Kasumi-1 (cell line): Measurements from ENCODE around the gene CDKL1.
A peak's percentile ranks its signal among the peaks of the same experiment; 100 is the strongest.
"Not testable (repeated sequence)": the region's sequence is repeated elsewhere in the genome, so short reads cannot be mapped to it uniquely, and the experiment has no call there.

Source experiments
- DNase-seq, 2 experiments: peaks; one replicate each; lab custom pipeline; 2025; lab: John Stamatoyannopoulos, UW

Gene CDKL1

GRCh38 chr14:50335389-50335788 is 61.3 kb downstream of the CDKL1 start:
- peak in 1 of 2 experiments; percentile 24 for DNase-seq

DNA sequence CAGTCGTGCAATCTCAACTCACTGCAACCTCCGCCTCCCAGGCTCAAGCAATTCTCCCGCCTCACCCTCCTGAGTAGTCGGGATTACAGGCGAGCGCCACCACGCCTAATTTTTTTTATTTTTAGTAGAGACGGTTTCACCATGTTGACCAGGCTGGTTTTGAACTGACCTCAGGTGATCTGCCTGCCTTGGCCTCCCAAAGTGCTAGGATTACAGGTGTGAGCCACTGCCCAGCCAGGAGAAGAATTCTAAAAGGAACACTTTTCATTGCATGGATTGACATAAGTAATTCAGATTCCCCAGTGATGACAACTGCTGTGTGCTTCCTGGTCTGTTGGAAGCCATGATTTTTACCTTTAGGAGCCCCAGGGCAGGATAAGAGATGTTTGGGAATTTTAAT is 62.5 kb downstream of the CDKL1 start:
- DNase-seq, result no peak

- no peak for DNase-seq
Measured at GRCh38 chr14:50333014-50333509, 63.6 kb downstream of the CDKL1 start.

DNA sequence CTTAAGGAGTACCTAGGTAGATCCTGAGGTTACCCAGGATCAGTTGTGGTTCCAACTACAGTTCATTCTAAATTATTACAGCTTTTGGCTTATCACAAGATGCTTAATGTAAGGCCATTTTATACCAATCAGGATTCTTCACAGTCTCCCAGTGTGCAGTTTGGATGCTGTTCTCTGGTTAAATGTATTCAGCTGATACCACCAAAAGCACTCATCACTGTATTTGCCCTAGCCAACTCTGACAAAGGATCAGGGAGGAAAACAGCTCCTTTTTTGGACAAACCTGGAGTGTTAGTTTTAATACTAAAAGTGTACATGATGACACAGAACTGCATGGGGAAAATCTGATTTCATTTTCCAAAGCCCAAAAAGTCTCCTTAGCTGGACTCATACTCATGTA is 65.1 kb downstream of the CDKL1 start:
- DNase-seq, result no peak

- peak; percentile 96 to 97 for DNase-seq
Measured at GRCh38 chr14:50321009-50321660, 75.5 kb downstream of the CDKL1 start.

DNA sequence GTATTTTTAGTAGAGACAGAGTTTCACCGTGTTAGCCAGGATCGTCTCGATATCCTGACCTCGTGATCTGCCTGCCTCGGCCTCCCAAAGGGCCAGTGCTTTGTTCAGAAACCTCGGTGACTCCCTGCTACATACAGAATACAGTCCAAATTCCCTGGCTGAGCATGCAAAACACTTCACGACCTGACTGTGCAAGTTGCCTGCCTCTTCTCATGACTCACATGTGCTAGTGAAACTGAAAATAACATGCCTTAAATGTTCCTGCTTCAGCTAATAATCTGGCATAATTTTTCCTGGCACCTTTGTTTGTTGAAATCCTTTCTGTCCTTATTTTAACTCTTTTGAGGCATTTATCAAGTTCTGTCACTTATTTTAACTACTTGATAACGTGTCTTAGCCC is 76.4 kb downstream of the CDKL1 start:
- no peak for DNase-seq

- DNase-seq, result no peak
Measured at GRCh38 chr14:50319721-50320120, 77.0 kb downstream of the CDKL1 start.

- DNase-seq, result no peak
Measured at GRCh38 chr14:50319293-50319692, 77.4 kb downstream of the CDKL1 start.

- DNase-seq, result peak; percentile 51 to 72
Measured at GRCh38 chr14:50318031-50318626, 78.6 kb downstream of the CDKL1 start.

DNA sequence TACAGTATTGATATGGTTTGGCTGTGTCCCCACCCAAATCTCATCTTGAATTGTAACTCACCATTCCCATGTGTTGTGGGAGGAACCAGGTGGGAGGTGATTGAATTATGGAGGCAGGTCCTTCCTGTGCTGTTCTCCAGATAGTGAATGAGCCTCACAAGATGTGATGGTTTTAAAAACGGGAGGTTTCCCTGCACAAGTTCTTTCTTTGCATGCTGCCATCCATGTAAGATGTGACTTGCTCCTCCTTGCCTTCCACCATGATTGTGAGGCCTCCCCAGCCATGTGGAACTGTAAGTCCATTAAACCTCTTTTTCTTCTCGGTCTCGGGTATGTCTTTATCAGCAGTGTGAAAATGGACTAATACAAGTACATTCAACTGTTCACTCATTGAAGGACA is 82.6 kb downstream of the CDKL1 start:
- DNase-seq, result not testable (repeated sequence)

- DNase-seq, result peak; percentile 61 to 75
Measured at GRCh38 chr14:50312734-50313054, 84.0 kb downstream of the CDKL1 start.

DNA sequence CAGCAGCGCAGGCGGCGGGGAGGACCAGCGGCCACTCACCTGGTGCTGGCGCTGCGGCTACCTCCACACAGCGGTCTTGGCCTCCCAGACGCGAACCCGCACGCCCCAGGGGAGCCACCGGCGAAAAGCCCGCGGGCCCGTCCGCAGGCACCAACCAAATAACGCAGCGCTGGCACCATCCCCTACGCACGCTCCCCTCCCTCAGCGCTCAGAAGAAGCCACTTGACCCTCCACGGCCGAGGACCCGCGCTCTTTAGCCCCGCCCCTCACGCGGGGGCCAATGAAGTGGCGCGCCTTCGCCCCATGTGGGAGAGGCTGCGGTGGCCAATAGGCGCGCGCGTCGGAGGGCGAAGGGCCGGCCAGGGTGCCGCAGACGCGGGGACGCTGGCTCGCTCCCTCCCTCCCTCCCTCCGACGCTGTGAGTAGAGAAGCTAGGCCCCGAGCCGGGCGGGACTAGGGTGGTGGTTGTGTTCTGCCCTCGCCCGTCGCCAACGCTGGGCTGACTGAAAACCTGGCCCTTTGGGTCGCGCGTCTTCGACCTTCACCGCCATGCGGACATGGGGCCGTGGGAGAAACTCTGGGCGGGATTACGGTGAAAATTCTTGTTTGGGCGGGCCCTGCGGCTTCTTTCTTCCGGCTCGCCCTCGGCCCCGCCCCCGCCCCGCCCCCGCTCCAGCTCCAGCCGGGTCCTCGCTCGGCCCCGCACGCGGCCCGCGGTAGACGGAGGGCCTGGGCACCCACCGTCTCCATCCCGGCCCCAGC is 84.5 kb downstream of the CDKL1 start, which contains the start of the genes DMAC2L and L2HGDH:
Gene DMAC2L, plus strand, starts transcription at position 353 of the 762 bp plus-strand sequence. CDS start 9,164 bp downstream, outside the sequence.
Gene L2HGDH, minus strand, starts transcription at position 258 of the 762 bp plus-strand sequence. Its CDS starts 79 bp downstream, at position 179.
- DNase-seq, result peak; percentile 90 to 92

DNA sequence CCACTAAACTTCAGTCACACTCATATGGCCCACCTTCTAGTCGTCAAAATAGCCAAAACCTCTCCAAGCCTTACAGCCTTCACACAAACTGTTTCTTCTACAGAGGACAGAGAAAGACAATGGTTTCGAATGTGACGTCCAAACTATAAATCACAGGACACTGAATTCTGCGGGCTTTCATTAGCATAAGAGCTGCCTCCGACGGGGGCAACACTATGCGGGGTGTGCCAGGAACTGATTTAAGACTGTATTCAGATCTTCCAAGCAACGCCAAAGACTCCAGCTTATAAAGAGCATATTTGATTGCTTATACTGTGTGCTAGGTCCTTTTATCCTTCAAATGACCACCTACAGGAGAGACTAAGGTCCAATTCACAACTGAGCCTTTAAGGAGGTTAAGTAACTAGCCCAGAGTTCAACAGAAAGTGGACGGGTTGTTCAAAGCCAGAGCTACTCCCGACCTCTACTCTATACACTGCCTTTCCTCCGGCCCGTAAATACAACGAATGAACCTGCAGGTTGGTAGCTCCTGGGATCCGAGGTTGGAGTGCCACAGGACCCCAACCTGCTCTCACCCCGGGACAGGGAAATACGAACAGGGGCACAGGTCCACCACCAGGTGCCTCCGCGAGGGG is 85.2 kb downstream of the CDKL1 start:
- peak; percentile 56 to 58 for DNase-seq

DNA sequence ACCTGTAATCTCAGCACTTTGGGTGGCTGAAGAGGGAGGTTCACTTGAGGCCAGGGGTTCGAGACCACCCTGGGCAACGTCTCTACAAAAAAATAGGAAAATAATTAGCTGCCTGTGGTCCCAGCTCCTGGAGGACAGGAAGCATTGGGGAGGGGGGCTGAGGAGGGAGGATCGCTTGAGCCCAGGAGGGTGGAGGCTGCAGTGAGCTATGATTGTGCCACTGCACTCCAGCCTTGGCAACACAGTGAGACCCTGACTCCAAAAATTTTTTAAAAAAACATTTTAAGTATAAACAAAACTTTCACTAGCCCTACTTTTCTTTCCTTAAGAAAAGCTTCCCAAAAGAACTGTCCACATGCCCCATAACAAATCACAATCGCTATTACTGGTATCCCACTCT is 86.2 kb downstream of the CDKL1 start:
- no peak for DNase-seq

DNA sequence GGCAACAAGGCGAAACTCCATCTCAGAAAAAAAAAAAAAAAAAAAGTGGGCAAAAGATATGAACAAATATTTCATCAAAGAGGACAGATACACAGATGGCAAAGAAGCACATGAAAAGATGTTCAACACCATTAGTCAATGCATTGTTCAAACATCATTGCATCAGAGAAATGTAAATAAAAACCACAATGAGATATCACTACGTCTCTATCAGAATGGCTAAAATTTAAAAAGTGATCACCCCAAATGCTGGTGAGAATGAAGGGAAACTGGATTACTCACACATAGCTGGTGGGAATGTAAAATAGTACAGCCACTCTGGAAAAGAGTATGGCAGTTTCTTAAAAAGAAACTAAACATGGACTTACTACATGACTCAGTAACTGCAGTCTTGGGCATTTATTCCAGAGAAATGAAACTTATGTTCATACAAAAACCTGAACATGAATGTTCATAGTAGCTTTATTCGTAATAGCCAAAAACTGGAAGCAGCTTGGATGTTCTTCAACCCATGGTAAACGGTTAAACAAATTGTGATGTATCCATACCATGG is 88.2 kb downstream of the CDKL1 start:
- DNase-seq, result no peak

DNA sequence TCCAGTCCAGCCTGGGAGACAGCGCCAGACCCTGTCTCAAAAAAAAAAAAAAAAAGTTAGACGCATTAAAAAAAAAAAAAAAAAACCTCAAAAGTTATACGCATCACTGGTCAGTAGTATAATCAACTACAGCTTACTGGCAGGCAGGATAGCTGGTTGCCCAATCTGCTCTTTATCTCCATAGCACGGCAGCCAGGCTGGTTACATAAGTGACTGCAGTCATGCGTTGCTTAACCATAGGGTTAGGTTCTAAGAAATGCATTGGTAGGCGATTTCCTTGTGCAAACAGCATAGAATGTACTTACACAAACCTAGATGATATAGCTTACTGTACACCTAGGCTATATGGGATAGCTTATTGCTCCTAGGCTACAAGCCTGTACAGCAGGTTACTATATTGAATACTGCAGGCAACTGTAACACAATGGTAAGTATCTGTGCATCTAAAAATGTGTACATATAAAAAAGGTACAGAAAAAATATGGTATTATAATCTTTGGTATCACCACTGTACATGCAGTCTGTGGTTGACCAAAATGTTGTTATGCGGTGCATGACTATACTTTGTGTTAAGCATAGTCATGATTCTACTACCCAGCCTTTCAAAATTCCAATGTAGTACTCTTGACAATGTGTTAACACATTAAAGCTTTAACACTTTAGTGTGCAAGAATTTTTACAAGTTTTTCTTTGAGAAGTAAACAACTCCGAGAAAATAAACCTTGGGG is 92.8 kb downstream of the CDKL1 start:
- DNase-seq, result peak; percentile 17 to 35

- no peak for DNase-seq
Measured at GRCh38 chr14:50301914-50302313, 94.8 kb downstream of the CDKL1 start.

DNA sequence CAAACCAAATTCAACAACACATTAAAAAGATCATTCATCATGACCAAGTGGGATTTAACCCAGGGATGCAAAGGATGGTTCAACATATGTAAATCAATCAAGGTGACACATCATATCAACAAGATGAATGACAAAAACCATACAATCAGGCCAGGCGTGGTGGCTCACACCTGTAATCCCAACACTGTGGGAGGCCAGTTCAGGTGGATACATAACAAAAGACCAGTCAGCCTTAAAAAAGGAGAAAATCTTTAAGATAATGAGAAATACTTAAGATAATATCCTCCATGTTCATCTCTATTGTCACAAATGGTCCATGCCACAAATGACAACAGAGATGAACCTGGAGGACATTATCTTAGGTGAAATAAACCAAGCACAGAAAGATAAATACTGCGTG is 97.1 kb downstream of the CDKL1 start:
- DNase-seq, result no peak

- no peak for DNase-seq
Measured at GRCh38 chr14:50290306-50290705, 106.4 kb downstream of the CDKL1 start.

DNA sequence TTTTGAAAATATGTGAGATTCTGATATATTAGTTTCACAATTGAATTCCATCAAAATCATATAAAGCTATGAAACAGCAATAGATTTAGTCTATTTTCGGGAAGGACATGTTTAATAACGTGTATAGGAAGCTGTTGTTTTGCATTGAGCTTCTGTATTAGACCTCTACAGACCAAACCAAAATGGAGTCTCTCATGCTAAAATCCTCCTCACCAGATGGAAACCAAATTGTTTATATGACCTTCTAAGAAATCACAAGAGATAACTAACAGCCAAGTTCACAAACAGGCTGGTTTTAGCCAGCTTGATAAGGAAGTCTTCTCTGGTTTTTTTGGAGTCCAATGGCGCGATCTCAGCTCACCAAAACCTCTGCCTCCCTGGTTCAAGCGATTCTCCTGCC is 108.5 kb downstream of the CDKL1 start:
- no peak for DNase-seq

DNA sequence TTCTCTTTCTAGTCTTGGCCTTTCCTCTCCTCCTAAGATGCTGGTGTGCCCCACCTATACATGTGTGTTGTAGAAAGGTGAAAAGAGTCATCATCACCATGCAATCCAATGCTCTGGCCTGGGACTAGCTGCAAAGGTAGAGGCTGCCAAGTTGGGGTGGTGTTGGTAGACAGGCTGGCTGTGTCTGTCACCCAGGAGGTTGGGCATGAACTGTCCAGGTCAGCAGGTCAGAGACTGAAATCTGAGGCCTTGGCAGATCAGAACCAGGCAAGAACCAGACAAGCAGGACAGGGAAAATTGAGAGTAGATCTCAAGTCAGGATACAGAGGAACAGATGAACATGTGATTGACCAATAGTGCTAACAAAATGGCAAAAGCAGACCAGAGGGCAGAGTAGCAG is 110.8 kb downstream of the CDKL1 start:
- no peak for DNase-seq
